HG03457 (cell line): ENCODE data around the gene COMTD1.

Experiments
- ATAC-seq: cut with Tn5 transposase; IDR thresholded peaks from one replicate; pipeline ENCODE4 v1.9.1; 2021; ENCODE audit warnings: moderate number of reproducible peaks; ENCODE audit not compliant: unreplicated experiment

Gene COMTD1

GRCh38 chr10:75245354-75246250 is 9.8 kb upstream of the COMTD1 start:
- ATAC-seq: no peak

GRCh38 chr10:75244487-75245353 is 9.0 kb upstream of the COMTD1 start:
- ATAC-seq: no peak

- no peak for ATAC-seq
Observed at GRCh38 chr10:75243426-75243825, 7.7 kb upstream of the COMTD1 start.

GRCh38 chr10:75240329-75241076 is 4.7 kb upstream of the COMTD1 start:
- no peak for ATAC-seq

GRCh38 chr10:75239096-75239790 is 3.5 kb upstream of the COMTD1 start:
- ATAC-seq: no peak

- no peak for ATAC-seq
Observed at GRCh38 chr10:75238182-75239095, 2.7 kb upstream of the COMTD1 start.

- peak; percentile 1 for ATAC-seq
Observed at GRCh38 chr10:75236178-75236825, 545 bp upstream of the COMTD1 start.

GRCh38 chr10:75234683-75235374 is 928 bp downstream of the COMTD1 start:
- ATAC-seq: peak; percentile 19

- ATAC-seq: peak; percentile 39
Observed at GRCh38 chr10:75234017-75234682, 1.6 kb downstream of the COMTD1 start.

- no peak for ATAC-seq
Observed at GRCh38 chr10:75233444-75234016, 2.2 kb downstream of the COMTD1 start.

- no peak for ATAC-seq
Observed at GRCh38 chr10:75231672-75232581, 3.8 kb downstream of the COMTD1 start.

- ATAC-seq: no peak
Observed at GRCh38 chr10:75230600-75231038, 5.1 kb downstream of the COMTD1 start.

- ATAC-seq: no peak
Observed at GRCh38 chr10:75229971-75230370, 5.8 kb downstream of the COMTD1 start.

GRCh38 chr10:75228834-75229233 is 6.9 kb downstream of the COMTD1 start:
- no peak for ATAC-seq

GRCh38 chr10:75228278-75228677 is 7.5 kb downstream of the COMTD1 start:
- no peak for ATAC-seq

GRCh38 chr10:75226656-75227055 is 9.1 kb downstream of the COMTD1 start:
- no peak for ATAC-seq
